HG03175 (cell line): ENCODE results near the gene TINCR.
"Not testable (repeated sequence)": the region's sequence is repeated elsewhere in the genome, so short reads cannot be mapped to it uniquely, and the experiment has no call there.

Experiments
- ATAC-seq: cut with Tn5 transposase; IDR thresholded peaks from one replicate; pipeline ENCODE4 v1.9.1; 2021; ENCODE audit warnings: mild to moderate bottlenecking, moderate library complexity; ENCODE audit not compliant: unreplicated experiment

The TINCR gene

GRCh38 chr19:5567360-5567969, at the start of gene TINCR:
TSS of gene TINCR (minus strand) at chr19:5567953.
- ATAC-seq: no peak

- ATAC-seq: no peak
Measured at GRCh38 chr19:5617080-5617479, 49.3 kb upstream of the TINCR start.

DNA sequence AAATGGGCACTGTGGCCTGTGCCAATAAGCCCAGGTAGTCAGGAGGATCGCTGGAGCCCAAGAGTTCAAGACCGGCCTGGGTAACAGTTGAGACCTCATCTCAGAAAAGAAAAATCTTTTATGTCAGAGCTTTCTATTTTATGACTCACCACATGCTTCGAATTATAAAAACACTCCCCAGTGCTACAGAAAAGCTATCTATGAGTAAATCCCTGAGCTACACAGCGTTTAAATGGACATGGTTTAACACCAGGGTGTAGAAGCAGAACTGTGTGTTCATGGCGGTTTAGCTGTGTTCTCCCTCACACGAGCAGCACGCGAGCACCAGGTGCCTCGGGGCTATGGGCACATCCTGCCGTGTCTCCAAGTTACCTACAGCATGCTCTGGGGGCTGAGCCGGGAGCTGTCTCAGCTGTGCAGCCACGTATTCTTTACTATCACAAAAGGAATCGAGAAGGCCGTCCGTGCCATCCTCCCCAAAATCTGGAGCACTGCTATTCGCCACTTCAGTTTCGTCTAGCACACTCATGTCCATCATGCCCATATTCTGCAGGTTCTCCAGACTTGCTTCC, 48.1 kb upstream of the TINCR start:
- ATAC-seq: no peak

DNA sequence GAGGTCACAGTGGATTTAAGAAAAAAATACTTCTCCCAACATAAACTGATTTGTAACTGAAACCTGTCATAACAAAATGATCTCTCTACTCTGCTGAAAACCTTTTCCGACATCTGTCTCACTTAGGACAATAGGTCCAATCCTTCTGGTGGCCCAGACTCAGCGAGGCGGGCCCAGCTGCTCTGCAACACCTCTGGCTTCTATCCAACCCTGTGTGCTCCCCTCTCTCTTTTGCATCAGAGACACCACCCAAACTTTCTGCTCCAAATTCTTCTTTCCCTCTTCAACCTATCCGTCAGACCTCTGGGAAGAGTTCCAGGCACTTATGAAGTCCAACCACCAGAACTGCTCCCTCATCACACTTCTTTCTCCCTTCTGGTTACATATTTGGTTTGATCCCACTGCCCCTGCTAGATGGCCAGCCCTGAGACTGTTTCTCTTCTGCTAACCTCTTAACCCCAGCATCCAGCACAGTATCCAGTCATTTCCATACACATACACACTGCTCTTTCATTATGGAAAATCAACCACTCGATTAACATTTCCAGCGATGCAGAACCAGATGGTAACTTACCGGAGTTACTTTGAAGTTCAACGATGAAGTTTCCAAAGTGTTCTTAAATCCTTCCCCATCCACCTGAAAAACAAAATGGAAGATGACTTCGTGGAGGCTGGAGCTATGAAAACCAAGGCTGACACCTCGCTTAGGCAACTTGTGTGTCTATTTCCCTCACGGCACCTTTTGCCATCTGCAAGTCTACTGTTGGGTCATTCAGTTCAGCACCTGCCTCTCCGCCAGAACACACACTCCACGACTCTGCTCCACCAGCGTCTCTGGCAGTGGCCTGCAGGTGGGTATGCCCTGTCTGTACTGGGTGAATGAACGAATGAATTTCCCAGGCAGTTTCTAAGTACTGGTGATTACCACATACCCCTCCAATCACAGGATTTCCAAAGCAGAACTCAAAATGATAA, 45.4 kb upstream of the TINCR start:
- no peak for ATAC-seq

- ATAC-seq: no peak
Measured at GRCh38 chr19:5609881-5610448, 42.2 kb upstream of the TINCR start.

GRCh38 chr19:5608766-5609165, 41.0 kb upstream of the TINCR start:
- ATAC-seq: not testable (repeated sequence)

DNA sequence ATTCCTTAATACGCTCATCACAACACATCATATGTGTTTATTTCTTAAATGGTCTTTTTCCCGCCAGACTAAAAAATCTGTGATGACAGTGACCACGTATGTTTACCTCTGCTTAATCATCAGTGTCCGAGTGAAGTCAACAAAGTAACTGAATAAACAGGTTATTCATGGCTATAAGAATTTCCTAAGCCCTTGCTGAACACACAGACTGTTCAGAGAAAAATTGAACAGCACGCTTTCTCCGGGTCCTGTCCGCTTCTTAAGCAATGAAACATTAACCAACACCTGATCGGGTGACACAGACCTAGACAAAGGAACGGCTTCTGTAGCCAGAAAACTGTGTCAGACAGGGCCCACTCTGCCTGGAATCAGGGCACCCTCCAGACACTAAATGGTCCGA, 40.5 kb upstream of the TINCR start:
- ATAC-seq: no peak

DNA sequence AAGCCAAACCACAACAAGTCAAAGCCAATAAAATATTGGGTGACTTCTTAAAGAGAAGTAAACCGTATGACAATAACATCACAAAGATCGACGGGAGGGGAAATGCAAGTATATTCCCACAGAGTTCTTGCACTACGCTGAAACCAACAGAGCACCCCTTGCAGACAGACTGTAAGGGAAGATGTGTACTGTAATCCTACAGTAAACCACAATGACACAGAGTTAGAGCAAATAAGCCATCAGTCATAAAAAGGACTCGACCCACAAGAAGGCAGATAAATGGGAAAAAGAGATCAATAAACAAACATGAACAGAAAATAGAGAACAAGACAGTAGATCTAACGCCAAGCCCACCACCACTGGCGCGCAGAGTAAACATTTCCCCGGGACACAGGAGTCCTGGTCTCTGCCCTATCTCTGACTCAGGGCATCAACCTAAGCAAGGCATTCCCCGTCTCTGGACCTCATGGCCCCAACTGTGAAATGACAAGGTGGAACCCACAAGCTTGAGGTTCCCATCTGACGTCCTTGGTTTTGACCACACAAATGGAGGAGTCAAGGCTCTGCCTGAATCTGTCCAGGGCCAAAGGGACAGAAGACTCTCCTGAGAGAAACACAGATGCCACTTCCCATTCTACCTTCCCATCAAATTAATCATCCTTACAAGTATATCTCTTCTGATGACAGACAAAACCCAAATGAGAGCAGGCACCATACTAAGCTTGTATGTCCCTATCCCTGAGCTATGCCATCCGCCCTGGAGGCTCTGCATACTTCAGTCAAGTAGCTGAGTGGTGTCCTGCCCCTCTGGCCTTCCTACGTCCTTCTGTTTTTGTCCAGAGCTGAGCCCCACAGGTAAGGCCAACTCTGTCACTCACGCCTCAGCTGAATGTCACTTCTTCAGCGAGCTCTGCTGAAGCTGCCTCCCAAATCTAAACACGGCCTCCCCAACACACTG, 39.8 kb upstream of the TINCR start:
- no peak for ATAC-seq

GRCh38 chr19:5605362-5605761, 37.6 kb upstream of the TINCR start:
- no peak for ATAC-seq

DNA sequence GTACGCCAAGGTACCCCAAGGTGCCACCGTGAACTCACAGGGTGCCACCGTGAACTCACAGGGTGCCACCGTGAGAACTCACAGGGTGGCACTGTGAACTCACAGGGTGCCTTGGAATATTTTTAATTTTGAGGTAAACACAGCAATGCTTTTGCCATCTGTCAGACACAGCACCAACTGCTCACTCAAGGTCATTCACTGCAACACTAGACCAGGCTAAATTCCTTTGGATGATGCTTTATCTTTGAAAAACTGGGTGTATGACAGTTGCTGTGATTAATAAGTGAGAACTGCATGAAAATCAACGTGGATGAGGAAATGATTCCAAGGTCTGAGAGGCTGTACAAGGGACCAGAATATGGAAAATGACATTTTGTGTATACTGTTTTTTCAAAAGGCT, 35.9 kb upstream of the TINCR start:
- no peak for ATAC-seq

DNA sequence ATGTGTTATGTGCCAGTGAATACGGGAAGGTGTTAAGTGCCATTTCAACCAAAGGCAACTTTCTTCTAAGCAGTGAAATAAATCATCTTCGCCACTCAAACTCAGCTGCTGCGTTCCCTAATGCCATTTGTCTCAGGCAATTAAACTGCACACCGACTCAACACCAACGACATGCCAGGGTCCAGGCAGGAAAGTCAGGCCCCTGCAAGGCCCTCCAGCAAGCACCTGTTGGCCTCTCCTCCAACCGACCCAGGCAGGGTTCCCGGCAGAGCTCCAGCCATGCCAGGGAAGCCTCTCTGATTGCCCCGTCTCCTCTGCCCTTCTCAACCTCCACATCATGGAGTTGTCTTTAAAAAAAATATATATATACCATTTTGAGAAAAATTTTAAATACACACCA, 33.0 kb upstream of the TINCR start:
- no peak for ATAC-seq

GRCh38 chr19:5595745-5596144, 28.0 kb upstream of the TINCR start:
- ATAC-seq: no peak

- no peak for ATAC-seq
Measured at GRCh38 chr19:5595129-5595528, 27.4 kb upstream of the TINCR start.

DNA sequence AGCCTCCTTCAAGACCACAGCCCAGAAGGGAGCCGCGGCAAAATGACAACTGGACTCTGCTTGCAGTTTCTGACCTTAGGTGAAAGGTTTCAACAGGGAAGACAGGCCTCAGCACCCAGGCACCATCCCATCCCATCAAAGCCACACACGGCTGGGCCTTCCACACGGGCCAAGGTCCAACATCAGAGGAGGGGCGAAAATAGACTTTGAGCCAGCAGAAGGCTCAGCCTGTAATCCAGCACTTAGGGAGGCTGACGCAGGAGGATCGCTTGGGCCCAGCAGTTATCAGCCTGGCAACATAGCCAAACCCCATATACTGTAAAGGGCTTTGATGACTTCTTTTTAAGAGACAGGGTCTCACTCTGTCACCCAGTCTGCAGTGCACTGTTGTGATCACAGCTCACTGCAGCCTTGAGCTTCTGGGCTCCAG, 26.8 kb upstream of the TINCR start:
- ATAC-seq: no peak

DNA sequence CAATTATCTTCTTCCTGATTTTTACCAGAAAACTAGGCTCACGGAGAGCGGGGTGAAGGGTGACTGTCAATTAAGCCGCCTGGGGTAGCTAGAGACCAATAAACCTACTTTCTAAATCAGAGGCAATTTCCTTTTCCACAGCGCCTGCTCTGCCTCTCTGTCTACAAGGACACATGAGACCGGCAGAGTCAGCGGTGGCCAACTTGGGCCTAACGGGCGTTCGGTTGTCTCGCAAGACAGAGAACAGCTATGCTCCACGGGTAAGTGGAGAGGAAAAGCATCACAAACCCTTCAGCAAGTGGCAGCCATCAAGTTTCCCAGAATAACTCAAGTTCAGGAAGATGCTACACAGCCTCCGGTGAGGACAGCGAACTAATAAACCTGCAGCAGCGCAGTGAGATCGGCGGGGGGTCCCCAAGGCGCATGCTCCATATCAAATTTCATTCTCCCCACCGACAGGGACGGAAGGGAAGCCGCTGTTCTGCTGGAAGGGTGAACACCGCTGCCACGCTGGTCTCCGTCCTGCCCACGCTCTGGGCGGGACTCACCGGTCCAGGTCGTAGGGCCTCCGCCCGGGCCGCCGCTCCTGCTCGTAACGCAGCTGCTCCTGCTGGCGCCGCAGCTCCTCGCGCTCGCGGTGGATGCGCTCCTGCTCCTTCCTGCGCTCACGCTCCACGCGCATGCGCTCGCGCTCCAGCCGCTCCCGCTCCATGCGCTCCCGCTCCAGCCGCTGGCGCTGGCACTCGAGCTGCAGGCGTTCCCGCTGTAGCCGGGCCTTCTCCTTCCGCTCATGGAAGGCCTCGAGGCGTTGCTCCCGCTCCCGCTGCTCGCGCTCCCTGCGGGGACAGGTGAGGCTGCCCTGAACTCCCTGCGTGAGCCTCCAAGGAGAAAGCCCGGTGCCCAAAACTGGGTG, 25.8 kb upstream of the TINCR start:
- no peak for ATAC-seq

GRCh38 chr19:5592531-5593342, 25.0 kb upstream of the TINCR start:
- no peak for ATAC-seq

GRCh38 chr19:5591476-5591875, 23.7 kb upstream of the TINCR start:
- ATAC-seq: no peak

- no peak for ATAC-seq
Measured at GRCh38 chr19:5590865-5591154, 23.1 kb upstream of the TINCR start.
